ENCODE results near the gene REC114. TPM values are rescaled to one million over a fixed set of nuclear protein-coding genes. Genes with fewer than 3 reads are reported as not detected.

The REC114 gene
- total RNA-seq, 1 donor from 2014 or later: not detected

DNA sequence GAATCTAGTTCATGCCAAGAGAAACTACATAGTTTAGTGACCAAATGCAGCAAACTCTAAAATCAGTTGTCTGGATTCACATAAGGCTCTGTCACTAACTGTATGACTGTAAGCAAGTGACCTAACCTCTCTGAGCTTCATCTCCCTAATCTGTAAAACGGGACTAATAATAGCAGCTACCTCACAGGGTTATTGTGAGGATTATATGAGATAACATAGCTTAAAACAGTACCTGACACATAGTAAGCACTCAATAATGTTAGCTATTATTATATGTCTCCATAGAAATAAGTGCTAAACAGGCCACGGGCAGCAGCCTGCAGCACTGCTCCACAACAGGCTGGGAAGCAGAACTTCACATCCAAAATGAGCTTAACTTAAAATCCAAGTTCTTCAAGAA is 160.0 kb downstream of the REC114 start:
- TF ChIP-seq, protein P1, sequence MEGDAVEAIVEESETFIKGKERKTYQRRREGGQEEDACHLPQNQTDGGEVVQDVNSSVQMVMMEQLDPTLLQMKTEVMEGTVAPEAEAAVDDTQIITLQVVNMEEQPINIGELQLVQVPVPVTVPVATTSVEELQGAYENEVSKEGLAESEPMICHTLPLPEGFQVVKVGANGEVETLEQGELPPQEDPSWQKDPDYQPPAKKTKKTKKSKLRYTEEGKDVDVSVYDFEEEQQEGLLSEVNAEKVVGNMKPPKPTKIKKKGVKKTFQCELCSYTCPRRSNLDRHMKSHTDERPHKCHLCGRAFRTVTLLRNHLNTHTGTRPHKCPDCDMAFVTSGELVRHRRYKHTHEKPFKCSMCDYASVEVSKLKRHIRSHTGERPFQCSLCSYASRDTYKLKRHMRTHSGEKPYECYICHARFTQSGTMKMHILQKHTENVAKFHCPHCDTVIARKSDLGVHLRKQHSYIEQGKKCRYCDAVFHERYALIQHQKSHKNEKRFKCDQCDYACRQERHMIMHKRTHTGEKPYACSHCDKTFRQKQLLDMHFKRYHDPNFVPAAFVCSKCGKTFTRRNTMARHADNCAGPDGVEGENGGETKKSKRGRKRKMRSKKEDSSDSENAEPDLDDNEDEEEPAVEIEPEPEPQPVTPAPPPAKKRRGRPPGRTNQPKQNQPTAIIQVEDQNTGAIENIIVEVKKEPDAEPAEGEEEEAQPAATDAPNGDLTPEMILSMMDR (IDR thresholded peaks at IDR 0.05; ENCODE audit: unreplicated experiment): no peak

DNA sequence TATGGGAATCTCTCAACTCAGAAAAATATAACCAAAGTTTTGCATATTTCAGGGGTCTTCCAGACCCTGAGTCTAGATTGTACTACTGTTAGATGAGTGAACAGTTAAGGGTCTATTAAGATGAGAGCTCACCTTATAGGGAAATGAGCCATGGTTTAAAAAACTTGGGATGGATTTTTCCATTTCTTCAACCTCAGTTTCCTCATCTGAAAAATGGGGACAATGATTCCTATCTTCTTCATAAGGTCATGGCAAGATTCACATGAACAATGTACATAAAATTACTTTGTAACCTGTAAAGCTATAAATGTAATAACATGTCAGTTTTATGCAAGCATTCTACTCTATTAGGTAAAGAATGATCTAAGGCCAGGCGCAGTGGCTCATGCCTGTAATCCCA is 161.5 kb downstream of the REC114 start:
- H3K27me3 Mint-ChIP-seq: no peaks in the 10 kb centered on the region
- no peak for DNase-seq (ENCODE audit: low spot score, unreplicated experiment)
- H3K36me3 Mint-ChIP-seq (ENCODE audit: insufficient read depth): no peaks in the 10 kb centered on the region
- H3K4me1 Mint-ChIP-seq (ENCODE audit: low read depth): peaks cover 16% of the 10 kb centered on the region
- no peak overlapping the region for H3K4me3 Mint-ChIP-seq (ENCODE audit: low read depth)
- TF ChIP-seq, protein P1 (IDR thresholded peaks at IDR 0.05; ENCODE audit: unreplicated experiment): no peak
- H3K27ac Mint-ChIP-seq: no peak overlapping the region
- no peaks in the 10 kb centered on the region for H3K9me3 Mint-ChIP-seq (ENCODE audit: low read depth)

More for the DNA sequence above, 160.0 kb downstream of the REC114 start:
- Mint-ChIP-seq H3K4me3 (ENCODE audit: low read depth) (no peak overlapping the region), H3K4me1 (ENCODE audit: low read depth) (peaks cover 17% of the 10 kb centered on the region), H3K9me3 (ENCODE audit: low read depth) (no peaks in the 10 kb centered on the region), H3K36me3 (ENCODE audit: insufficient read depth) (no peaks in the 10 kb centered on the region), H3K27me3 (no peaks in the 10 kb centered on the region), H3K27ac (no peak overlapping the region)
- DNase-seq (ENCODE audit: low spot score, unreplicated experiment): no peak

DNA sequence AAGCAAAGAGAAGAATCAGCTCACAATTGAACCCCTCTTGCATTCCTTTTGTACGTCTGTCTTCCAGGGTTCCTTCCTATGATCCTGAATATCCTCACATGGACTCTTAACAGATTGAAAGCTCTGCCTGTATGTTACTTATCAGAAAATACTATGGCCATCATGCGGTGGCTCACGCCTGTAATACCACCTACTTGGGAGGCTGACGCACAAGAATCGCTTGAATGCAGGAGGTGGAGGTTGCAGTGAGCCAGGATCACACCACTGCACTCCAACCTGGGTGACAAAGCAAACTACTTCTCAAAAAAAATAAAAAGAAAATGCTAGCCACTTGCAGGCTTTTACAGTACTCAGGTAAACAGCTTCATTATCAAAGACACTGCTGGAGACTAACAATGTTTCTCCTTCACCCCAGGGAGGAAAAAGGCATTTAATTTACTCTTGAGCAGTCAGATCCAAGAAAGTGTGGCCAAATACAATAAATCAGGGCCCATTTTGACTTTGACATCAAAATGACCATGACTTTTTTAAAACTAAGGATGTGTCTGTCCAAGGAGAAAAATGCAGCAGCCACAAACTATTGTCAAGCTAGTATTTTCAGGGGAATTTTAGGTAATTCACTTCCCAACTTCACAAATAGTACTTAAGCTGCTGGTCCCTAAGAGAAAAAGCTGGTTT is 162.9 kb downstream of the REC114 start:
- no peaks in the 10 kb centered on the region for H3K36me3 Mint-ChIP-seq (ENCODE audit: insufficient read depth)
- DNase-seq (ENCODE audit: low spot score, unreplicated experiment): no peak
- H3K4me1 Mint-ChIP-seq (ENCODE audit: low read depth): peaks cover 16% of the 10 kb centered on the region
- TF ChIP-seq, protein P1 (IDR thresholded peaks at IDR 0.05; ENCODE audit: unreplicated experiment): no peak
- H3K4me3 Mint-ChIP-seq (ENCODE audit: low read depth): no peak overlapping the region
- no peaks in the 10 kb centered on the region for H3K9me3 Mint-ChIP-seq (ENCODE audit: low read depth)
- H3K27ac Mint-ChIP-seq: no peak overlapping the region
- no peaks in the 10 kb centered on the region for H3K27me3 Mint-ChIP-seq

DNA sequence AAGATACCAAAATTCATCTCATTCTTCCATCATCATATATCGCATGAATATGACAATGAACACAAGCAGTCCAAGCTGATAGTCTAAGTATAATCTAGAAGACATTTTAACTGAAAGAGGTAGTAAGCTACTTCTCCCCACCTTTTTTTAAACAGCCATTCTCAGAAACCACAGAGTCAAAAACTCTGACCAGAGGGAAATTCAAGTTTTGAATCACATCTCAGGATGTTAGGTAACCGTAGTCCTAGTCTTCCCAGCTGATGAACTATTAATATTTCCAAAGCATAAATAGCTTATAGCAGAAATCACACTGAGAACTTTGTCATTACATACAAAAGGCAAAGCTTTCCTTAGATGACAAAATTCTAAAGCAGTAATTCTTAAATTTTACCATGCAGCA is 164.4 kb downstream of the REC114 start:
- H3K36me3 Mint-ChIP-seq (ENCODE audit: insufficient read depth): no peaks in the 10 kb centered on the region
- H3K9me3 Mint-ChIP-seq (ENCODE audit: low read depth): no peaks in the 10 kb centered on the region
- no peak for DNase-seq (ENCODE audit: low spot score, unreplicated experiment)
- TF ChIP-seq, protein P1 (IDR thresholded peaks at IDR 0.05; ENCODE audit: unreplicated experiment): no peak
- peaks cover 16% of the 10 kb centered on the region for H3K4me1 Mint-ChIP-seq (ENCODE audit: low read depth)
- no peak overlapping the region for H3K27ac Mint-ChIP-seq
- H3K27me3 Mint-ChIP-seq: no peaks in the 10 kb centered on the region
- no peak overlapping the region for H3K4me3 Mint-ChIP-seq (ENCODE audit: low read depth)

DNA sequence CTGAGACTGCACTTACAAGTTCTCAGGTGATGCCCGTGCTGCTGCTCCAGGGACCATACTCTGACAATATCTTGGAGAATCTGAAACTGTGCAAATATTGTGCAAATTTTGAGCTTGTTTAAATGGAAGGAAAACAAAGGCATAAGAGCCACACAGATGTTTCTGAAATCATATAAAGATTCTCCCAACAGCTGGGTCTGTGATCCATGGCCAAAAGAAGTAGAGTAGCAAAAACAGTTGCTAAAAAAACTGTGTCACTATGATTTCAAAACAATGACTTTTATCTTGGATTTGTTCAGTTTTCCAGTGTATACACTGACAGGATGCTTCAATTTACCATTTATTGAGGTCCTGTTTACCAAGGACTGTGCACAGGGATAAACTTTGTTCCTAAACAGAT is 164.9 kb downstream of the REC114 start:
- H3K36me3 Mint-ChIP-seq (ENCODE audit: insufficient read depth): no peaks in the 10 kb centered on the region
- H3K4me1 Mint-ChIP-seq (ENCODE audit: low read depth): peaks cover 16% of the 10 kb centered on the region
- no peaks in the 10 kb centered on the region for H3K9me3 Mint-ChIP-seq (ENCODE audit: low read depth)
- TF ChIP-seq, protein P1 (IDR thresholded peaks at IDR 0.05; ENCODE audit: unreplicated experiment): no peak
- H3K27ac Mint-ChIP-seq: no peak overlapping the region
- DNase-seq (ENCODE audit: low spot score, unreplicated experiment): no peak
- H3K27me3 Mint-ChIP-seq: no peaks in the 10 kb centered on the region
- H3K4me3 Mint-ChIP-seq (ENCODE audit: low read depth): no peak overlapping the region
